Duodenal mucosa (tissue), 2 donors: ENCODE data around the gene PRKCA.

ENCODE experiments used
- H3K27ac ChIP-seq: one replicate; pipeline ENCODE4 v1.7.0; 2013; ENCODE audit warnings: low read depth, low read length
- H3K27me3 ChIP-seq, 2 donors: one replicate each; pipeline ENCODE4 v1.7.0; 2013; ENCODE audit warnings: low read length in 2 of 2, control low read depth in 1 of 2; ENCODE audit not compliant: insufficient read depth in 2 of 2, control insufficient read depth in 1 of 2
- H3K36me3 ChIP-seq, 2 donors: one replicate each; pipeline ENCODE4 v1.7.0; 2013; ENCODE audit warnings: low read length in 2 of 2, control low read depth in 1 of 2; ENCODE audit not compliant: insufficient read depth in 2 of 2, control insufficient read depth in 1 of 2
- H3K4me1 ChIP-seq, 2 donors: one replicate each; pipeline ENCODE4 v1.7.0; 2013; ENCODE audit warnings: low read length in 2 of 2, control low read depth in 1 of 2; ENCODE audit not compliant: insufficient read depth in 2 of 2, control insufficient read depth in 1 of 2
- H3K4me3 ChIP-seq, 2 donors: one replicate each; pipeline ENCODE4 v1.7.0; 2013; ENCODE audit warnings: low read length in 2 of 2, low read depth in 1 of 2
- H3K9ac ChIP-seq, 2 donors: one replicate each; pipeline ENCODE4 v1.7.0; 2013; ENCODE audit warnings: low read length in 2 of 2, low read depth in 1 of 2
- H3K9me3 ChIP-seq, 2 donors: one replicate each; pipeline ENCODE4 v1.7.0; 2013; ENCODE audit warnings: low read length in 2 of 2, control low read depth in 1 of 2; ENCODE audit not compliant: control insufficient read depth in 1 of 2

Gene PRKCA

DNA sequence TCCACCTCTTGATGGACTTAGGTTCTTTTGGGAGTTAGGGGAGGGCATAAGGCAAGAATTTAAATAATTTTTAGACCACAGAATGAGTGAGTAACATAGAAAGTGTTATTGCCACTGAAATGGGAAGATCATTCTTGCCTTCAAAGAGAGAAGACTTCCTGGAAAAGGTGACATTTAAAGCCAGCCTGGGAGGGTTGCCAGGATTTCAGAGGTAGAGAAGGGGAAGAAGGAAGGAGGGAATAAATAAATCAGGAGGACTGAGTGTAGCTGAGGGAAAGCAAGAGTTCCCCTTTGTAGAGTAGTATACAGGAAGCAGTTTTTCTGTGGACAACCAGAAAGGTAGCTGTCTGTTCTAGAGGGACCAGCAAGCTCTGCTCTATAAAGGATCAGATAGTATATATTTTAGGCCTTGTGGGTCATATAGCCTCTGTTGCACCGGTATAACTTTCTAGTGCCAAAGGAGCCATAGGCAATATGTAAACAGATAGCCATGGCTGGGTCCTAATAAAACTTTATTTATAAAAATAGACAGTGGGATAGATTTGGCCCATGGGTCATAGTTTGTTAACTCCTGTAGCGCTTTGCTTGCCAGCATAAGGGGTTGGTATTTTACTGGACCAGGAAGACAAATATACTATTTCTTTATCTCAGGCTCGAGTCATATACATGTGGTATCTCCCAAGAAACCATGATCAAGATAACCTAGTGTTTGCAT, 385.3 kb downstream of the PRKCA start:
- Histone ChIP-seq H3K4me1 (peaks cover 17 to 43% of the 10 kb centered on the region in 2 donors), H3K27ac (no peak overlapping the region)

DNA sequence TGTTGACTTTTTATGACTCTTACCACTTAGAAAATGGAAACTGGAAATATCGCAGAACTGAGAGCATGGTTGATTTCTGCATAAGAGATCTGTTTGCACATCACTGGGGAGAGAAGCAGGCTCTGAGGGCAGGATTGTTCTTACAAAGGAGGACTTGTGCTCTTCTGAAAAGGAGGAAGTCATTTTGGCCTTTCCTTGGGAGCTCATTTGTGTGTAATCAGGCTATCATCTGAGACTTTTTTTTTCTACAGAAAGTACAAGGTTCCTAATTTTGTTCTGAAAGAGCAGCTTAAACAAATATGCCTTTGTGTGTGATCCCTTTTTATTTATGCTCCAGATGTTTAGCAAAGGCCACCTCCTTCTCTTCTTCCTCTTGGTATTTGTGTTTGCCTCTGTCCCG, 386.8 kb downstream of the PRKCA start:
- no peak overlapping the region for H3K4me3 ChIP-seq
- no peak overlapping the region for H3K9ac ChIP-seq
- H3K27ac ChIP-seq = no peak overlapping the region
- no peaks in the 10 kb centered on the region for H3K27me3 ChIP-seq
- H3K9me3 ChIP-seq = no peaks in the 10 kb centered on the region
- H3K36me3 ChIP-seq = peaks cover 10 to 21% of the 10 kb centered on the region in 2 donors
- H3K4me1 ChIP-seq = peaks cover 13 to 36% of the 10 kb centered on the region in 2 donors

More for the DNA sequence above, 385.3 kb downstream of the PRKCA start:
- H3K27me3 ChIP-seq = no peaks in the 10 kb centered on the region
- H3K4me3 ChIP-seq = no peak overlapping the region
- peaks cover 10 to 21% of the 10 kb centered on the region in 2 donors for H3K36me3 ChIP-seq
- H3K9me3 ChIP-seq = no peaks in the 10 kb centered on the region
- H3K9ac ChIP-seq = no peak overlapping the region

GRCh38 chr17:66690166-66690565, 387.8 kb downstream of the PRKCA start:
- Histone ChIP-seq H3K9me3 (no peaks in the 10 kb centered on the region), H3K36me3 (peaks cover 14 to 26% of the 10 kb centered on the region in 2 donors), H3K27me3 (no peaks in the 10 kb centered on the region), H3K4me1 (peaks cover 4 to 27% of the 10 kb centered on the region in 2 donors), H3K4me3 (no peak overlapping the region), H3K27ac (no peak overlapping the region), H3K9ac (no peak overlapping the region)

DNA sequence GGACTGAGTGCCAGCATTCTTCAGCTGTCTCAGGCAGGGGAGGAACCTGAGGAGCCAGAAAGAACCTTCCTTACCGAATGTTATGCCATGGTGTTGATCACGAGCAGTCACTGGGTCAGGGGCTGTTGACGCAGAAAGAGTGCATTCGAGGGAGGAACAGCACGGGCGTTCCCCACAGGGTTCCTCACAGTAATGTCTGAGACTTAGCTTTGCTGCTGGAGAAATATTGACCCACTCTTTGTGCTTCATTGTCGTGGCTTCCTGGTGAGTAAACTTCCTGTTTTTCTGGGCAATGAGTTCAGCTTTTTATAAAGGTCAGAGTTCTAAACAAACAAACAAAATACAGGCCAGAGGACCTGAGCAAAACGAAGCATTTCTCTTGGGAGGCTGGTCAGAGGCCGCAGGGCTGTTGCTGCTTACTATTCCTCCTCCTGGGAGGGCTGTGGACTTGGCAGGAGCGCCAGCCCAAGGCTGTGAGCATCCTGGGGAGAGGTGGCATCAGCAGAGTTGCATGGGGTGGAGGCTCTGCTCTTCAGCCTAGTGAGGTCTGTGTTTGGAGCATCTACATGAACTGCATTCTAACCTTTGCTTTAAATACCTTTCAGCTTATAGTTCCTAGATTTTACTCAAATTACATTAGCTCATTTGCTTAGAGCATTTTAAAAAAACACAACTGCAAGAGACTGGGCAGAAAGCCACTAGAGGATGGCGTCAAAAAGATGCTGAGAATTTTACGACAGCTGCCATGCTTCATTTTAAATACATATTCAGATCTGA, 389.4 kb downstream of the PRKCA start:
- H3K27ac ChIP-seq = no peak overlapping the region

DNA sequence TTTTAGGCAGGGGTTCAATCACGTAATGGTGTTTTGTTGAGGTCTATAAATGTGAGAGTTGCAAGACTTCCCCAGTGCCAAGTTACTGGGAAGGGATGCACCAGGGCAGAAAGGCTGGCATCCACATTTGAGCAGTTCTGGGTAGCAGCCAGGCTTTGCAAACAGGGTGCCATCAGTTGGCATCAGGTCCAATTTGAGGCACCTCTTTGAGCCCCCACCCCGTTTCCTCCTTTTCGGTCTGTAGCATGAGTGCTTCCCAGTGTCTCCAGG, 389.9 kb downstream of the PRKCA start:
- no peaks in the 10 kb centered on the region for H3K9me3 ChIP-seq
- peaks cover 0 to 26% of the 10 kb centered on the region in 2 donors for H3K4me1 ChIP-seq
- H3K36me3 ChIP-seq = peaks cover 27 to 40% of the 10 kb centered on the region in 2 donors
- no peak overlapping the region for H3K27ac ChIP-seq
- no peak overlapping the region for H3K4me3 ChIP-seq
- no peaks in the 10 kb centered on the region for H3K27me3 ChIP-seq
- no peak overlapping the region for H3K9ac ChIP-seq

More for the DNA sequence above, 389.4 kb downstream of the PRKCA start:
- Histone ChIP-seq H3K9ac (no peak overlapping the region), H3K27me3 (no peaks in the 10 kb centered on the region), H3K4me1 (peaks cover 0 to 27% of the 10 kb centered on the region in 2 donors), H3K36me3 (peaks cover 22 to 37% of the 10 kb centered on the region in 2 donors), H3K9me3 (no peaks in the 10 kb centered on the region), H3K4me3 (no peak overlapping the region)

- Histone ChIP-seq H3K9me3 (no peaks in the 10 kb centered on the region), H3K27me3 (no peaks in the 10 kb centered on the region), H3K36me3 (peaks cover 29 to 35% of the 10 kb centered on the region in 2 donors), H3K9ac (no peak overlapping the region), H3K27ac (no peak overlapping the region), H3K4me1 (peaks cover 0 to 7% of the 10 kb centered on the region in 2 donors), H3K4me3 (no peak overlapping the region)
Measured at GRCh38 chr17:66695098-66695497, 392.7 kb downstream of the PRKCA start.

- no peak overlapping the region for H3K4me3 ChIP-seq
- no peaks in the 10 kb centered on the region for H3K4me1 ChIP-seq
- H3K27me3 ChIP-seq = no peaks in the 10 kb centered on the region
- H3K27ac ChIP-seq = no peak overlapping the region
- no peak overlapping the region for H3K9ac ChIP-seq
- H3K36me3 ChIP-seq = peaks cover 24 to 25% of the 10 kb centered on the region in 2 donors
- no peaks in the 10 kb centered on the region for H3K9me3 ChIP-seq
Measured at GRCh38 chr17:66698270-66698669, 395.9 kb downstream of the PRKCA start.

DNA sequence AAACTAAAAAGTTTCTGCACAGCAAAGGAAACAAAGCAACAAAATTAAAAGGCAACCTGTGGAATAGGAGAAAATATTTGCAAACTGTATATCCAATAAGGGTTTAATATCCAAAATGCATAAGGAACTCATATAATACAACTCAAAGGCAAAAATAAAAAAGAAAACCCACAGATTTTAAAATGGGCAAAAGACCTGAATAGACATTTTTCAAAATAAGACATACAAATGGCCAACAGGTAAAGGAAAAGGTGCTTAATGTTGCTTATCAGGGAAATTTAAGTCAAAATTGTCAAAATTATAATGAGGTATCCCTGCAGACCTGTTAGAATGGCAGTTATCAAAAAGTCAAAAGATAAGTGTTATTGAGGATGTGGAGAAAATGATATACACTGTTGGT, 399.0 kb downstream of the PRKCA start:
- Histone ChIP-seq H3K27ac (no peak overlapping the region), H3K4me1 (no peaks in the 10 kb centered on the region), H3K27me3 (no peaks in the 10 kb centered on the region), H3K4me3 (no peak overlapping the region), H3K9ac (no peak overlapping the region), H3K36me3 (peaks cover 13 to 15% of the 10 kb centered on the region in 2 donors), H3K9me3 (no peaks in the 10 kb centered on the region)

DNA sequence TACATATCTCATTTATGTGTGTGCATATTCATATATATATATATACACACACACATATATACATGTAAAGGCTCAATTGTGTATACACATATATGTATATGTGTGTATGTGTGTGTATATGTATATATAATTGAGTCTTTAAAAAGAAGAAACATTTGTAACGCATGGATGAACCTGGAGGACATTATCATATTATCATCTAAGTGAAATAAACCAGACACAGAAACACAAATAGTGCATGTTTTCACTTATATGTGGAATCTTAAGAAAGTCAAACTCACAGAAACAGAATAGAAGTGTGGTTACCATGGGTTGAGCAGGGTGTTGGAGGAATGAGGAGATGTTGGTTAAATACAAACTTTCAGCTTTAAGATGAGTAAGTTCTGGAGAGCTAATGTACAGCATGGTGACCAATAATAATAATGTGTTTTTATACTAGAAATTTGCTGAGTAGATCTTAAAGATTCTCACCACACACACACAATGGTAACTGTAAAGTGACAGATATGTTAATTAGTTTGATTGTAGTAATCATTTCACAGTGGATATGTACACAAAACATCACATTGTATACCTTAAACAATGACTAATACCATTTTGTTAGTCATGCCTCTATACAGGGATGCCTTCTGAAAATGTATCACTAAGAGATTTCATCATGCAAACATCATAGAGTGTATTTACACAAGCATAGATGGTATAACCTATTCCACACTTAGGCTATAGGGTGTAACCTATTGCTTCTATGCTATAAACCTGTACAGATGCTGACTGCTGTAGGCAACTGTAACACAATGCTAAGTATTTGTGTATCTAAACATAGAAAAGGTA, 399.9 kb downstream of the PRKCA start:
- H3K4me1 ChIP-seq = no peaks in the 10 kb centered on the region
- no peak overlapping the region for H3K4me3 ChIP-seq
- H3K9me3 ChIP-seq = no peaks in the 10 kb centered on the region
- H3K9ac ChIP-seq = no peak overlapping the region
- no peaks in the 10 kb centered on the region for H3K27me3 ChIP-seq
- H3K27ac ChIP-seq = no peak overlapping the region
- H3K36me3 ChIP-seq = peaks cover 6 to 11% of the 10 kb centered on the region in 2 donors
